Calu3 (cell line): ENCODE measurements around the gene AIRE. TPM values are rescaled to one million over a fixed set of nuclear protein-coding genes. Genes with fewer than 3 reads are reported as not detected.
"Not testable (repeated sequence)": the region's sequence is repeated elsewhere in the genome, so short reads cannot be mapped to it uniquely, and the experiment has no call there.

Experiments
- Bru-seq: library from RNA; stranded (reverse); fragments of 400-500 nt; gene quantifications from one replicate; lab custom pipeline; 2021; lab: Mats Ljungman, UMichigan
- BruChase-seq, 2 experiments: library from RNA; stranded (reverse); fragments of 400-500 nt; gene quantifications; one replicate each; lab custom pipeline; 2021; lab: Mats Ljungman, UMichigan
- BruUV-seq: library from RNA; stranded (reverse); fragments of 400-500 nt; replicated peaks from 2 replicates; lab custom pipeline; 2021; lab: Mats Ljungman, UMichigan
- CTCF ChIA-PET: fragments of 300-600 bp; sonication (Branson Sonifier 250); formaldehyde crosslinking; loops from one replicate; lab custom pipeline; 2022; ENCODE audit warnings: antibody characterized with exemption; lab: Charles Lee
- DNase-seq: peaks from one replicate; pipeline ENCODE4 v3.0.0; 2022
- H3K27ac Mint-ChIP-seq: one replicate; pipeline ENCODE4 v1.8.0; 2022; ENCODE audit warnings: mixed read lengths; ENCODE audit not compliant: unreplicated experiment
- H3K27me3 Mint-ChIP-seq: one replicate; pipeline ENCODE4 v1.8.0; 2022; ENCODE audit warnings: mixed read lengths; ENCODE audit not compliant: unreplicated experiment
- H3K36me3 Mint-ChIP-seq: one replicate; pipeline ENCODE4 v1.8.0; 2022; ENCODE audit warnings: mild to moderate bottlenecking, moderate library complexity, mixed read lengths; ENCODE audit not compliant: insufficient read depth, unreplicated experiment
- H3K4me1 Mint-ChIP-seq: one replicate; pipeline ENCODE4 v1.8.0; 2022; ENCODE audit warnings: mild to moderate bottlenecking, low read depth, mixed read lengths; ENCODE audit not compliant: unreplicated experiment
- H3K4me3 Mint-ChIP-seq: one replicate; pipeline ENCODE4 v1.8.0; 2022; ENCODE audit warnings: mild to moderate bottlenecking, low read depth, moderate library complexity, mixed read lengths; ENCODE audit not compliant: unreplicated experiment
- H3K9me3 Mint-ChIP-seq: one replicate; pipeline ENCODE4 v1.8.0; 2022; ENCODE audit warnings: low read depth, mixed read lengths; ENCODE audit not compliant: unreplicated experiment
- intact Hi-C: fragments of 100-400 bp; cut with micrococcal nuclease; formaldehyde crosslinking; loops from one replicate; pipeline ENCODE4 v1.10.0; 2022; ENCODE audit not compliant: unreplicated experiment
- long read RNA-seq: library from polyadenylated mRNA; stranded (forward); transcript quantifications from one replicate; pipeline ENCODE4 v2.0.0, GENCODE V29; 2022
- total RNA-seq: library from RNA; stranded (reverse); gene quantifications from 2 replicates; pipeline ENCODE4 v1.2.3, GENCODE V29; 2022
- TF ChIP-seq, protein P1 (sequence below): fragments of 200-600 bp; IDR thresholded peaks from one replicate; pipeline ENCODE4 v1.8.0; 2022; ENCODE audit warnings: antibody characterized with exemption; ENCODE audit not compliant: unreplicated experiment

The AIRE gene
- total RNA-seq, result not detected in 2 replicates
- not detected for Bru-seq, nascent RNA
- BruChase-seq, experiment 1, labeled RNA remaining after a 6-hour chase, result not detected
- not detected for BruChase-seq, experiment 2, labeled RNA remaining after a 2-hour chase
- long read RNA-seq, result 0 reads

DNA sequence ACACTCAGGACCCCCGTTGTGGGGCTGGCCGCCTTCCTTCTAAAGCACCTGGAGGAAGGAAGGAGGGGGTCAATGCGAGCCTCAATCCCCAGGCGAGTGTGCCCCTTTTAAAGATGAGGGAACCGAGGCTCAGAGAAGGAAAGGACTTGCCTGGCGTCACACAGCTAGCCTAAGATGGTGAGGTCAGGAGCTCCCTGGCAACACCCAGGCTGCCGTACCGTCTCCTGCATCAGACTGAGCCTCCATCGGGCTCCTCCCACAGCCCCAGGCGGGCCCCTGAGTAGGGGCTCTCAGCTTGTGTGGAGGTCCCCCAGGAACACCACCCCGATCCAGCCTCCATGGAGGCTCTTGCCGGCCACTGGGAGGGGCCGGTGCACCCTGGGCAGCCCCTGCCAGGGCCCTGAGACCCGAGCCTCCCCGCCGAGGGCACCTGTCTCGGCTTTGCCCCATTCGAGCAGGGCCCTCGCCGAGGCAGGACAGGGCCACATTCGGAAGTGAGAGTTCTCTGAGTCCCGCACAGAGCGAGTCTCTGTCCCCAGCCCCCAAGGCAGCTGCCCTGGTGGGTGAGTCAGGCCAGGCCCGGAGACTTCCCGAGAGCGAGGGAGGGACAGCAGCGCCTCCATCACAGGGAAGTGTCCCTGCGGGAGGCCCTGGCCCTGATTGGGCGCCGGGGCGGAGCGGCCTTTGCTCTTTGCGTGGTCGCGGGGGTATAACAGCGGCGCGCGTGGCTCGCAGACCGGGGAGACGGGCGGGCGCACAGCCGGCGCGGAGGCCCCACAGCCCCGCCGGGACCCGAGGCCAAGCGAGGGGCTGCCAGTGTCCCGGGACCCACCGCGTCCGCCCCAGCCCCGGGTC, at the start of gene AIRE:
AIRE (plus strand) TSS at position 739 of the 855 bp plus-strand sequence. CDS start 131 bp downstream, outside the sequence.
- intact Hi-C loops, result no loop called here
- no TSS peak for BruUV-seq
- Mint-ChIP-seq H3K4me1 (no peaks in the 10 kb centered on the region), H3K4me3 (no peak within 1 kb of the TSS), H3K27me3 (peaks cover 58% of the 10 kb centered on the region), H3K27ac (no peak within 1 kb of the TSS), H3K36me3 (peaks cover 8% of the 10 kb centered on the region), H3K9me3 (no peaks in the 10 kb centered on the region)
- TF ChIP-seq, protein P1, sequence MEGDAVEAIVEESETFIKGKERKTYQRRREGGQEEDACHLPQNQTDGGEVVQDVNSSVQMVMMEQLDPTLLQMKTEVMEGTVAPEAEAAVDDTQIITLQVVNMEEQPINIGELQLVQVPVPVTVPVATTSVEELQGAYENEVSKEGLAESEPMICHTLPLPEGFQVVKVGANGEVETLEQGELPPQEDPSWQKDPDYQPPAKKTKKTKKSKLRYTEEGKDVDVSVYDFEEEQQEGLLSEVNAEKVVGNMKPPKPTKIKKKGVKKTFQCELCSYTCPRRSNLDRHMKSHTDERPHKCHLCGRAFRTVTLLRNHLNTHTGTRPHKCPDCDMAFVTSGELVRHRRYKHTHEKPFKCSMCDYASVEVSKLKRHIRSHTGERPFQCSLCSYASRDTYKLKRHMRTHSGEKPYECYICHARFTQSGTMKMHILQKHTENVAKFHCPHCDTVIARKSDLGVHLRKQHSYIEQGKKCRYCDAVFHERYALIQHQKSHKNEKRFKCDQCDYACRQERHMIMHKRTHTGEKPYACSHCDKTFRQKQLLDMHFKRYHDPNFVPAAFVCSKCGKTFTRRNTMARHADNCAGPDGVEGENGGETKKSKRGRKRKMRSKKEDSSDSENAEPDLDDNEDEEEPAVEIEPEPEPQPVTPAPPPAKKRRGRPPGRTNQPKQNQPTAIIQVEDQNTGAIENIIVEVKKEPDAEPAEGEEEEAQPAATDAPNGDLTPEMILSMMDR, result no peak
- CTCF ChIA-PET, result interaction anchor here (0.9 kb wide), 1 partner anchor 17 kb away, joined by 3 read pairs; no protein-coding TSS in a partner anchor
- no peak for DNase-seq

DNA sequence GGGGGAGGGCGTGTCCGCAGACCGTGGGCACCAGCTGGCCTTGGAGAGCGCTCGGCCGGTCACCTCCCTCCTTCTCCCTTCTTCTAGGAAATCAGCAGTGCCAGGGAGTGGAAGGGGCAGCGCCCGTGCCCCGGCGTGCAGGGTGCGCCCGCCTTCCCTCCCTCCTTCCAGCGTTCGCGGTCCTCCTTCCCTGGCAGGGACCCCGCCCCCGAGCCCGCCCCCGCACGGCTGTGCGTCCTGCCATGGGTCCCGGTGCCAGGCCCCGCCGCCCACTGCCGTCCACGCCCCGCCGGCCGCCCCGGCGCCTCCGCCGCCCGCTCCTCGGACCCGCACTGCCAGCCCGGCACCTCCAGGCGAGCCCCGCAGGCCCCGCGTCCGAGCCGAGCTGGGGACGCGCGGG, 45.3 kb upstream of the AIRE start:
- H3K4me3 Mint-ChIP-seq, H3K9me3 Mint-ChIP-seq, BruUV-seq, H3K36me3 Mint-ChIP-seq, intact Hi-C loops, DNase-seq, H3K4me1 Mint-ChIP-seq, CTCF ChIA-PET, H3K27me3 Mint-ChIP-seq, H3K27ac Mint-ChIP-seq: not testable (repeated sequence)

DNA sequence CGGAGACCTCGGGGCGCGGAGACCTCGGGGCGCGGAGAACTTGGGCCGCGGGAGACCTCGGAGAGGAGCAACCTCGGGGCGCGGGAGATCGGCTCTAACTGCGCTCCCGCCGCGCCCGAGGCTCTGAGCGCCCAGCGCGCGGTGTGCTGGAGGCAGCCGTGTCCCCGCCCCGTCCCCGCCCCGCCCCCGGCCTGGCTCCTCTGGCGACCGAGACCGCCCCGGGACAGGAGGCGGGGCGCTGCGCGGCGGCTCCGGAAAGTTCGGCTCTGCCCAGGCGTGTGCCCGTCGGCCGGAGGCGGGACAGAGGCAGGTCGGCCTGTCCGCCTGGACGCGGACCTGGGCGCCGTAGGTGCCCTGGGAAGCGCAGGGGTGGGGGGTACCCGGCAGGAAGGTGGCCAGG, 44.8 kb upstream of the AIRE start, which contains the start of gene ICOSLG:
ICOSLG (minus strand) TSS at position 102 of the 400 bp plus-strand sequence. CDS start 126 bp downstream, outside the sequence.
- H3K4me1 Mint-ChIP-seq, intact Hi-C loops, H3K36me3 Mint-ChIP-seq, DNase-seq, H3K27ac Mint-ChIP-seq, CTCF ChIA-PET, H3K4me3 Mint-ChIP-seq, BruUV-seq, H3K27me3 Mint-ChIP-seq, H3K9me3 Mint-ChIP-seq: not testable (repeated sequence)

DNA sequence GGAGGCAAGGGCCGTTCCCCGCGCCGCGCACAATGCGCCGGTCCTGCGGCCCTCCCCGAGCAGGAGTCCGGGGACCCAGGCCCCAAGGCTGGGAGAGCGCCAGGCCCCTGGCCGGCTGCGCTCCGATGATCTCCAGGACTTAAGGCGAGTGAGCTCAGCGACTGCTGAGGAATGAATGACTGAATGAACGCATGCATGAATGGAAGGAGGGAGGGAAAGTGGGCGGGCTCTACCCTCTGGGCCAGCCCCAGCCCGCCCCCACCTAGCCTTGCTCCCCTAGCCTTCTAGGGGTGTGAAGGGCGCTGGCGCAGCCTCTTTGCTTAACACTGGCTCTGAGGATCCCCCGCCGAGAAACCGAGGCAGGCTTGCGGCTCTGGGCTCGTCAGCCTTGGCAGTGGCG, 44.4 kb upstream of the AIRE start:
- H3K4me1 Mint-ChIP-seq, H3K9me3 Mint-ChIP-seq, H3K36me3 Mint-ChIP-seq, intact Hi-C loops, BruUV-seq, H3K4me3 Mint-ChIP-seq, DNase-seq, CTCF ChIA-PET, H3K27me3 Mint-ChIP-seq, H3K27ac Mint-ChIP-seq: not testable (repeated sequence)

DNA sequence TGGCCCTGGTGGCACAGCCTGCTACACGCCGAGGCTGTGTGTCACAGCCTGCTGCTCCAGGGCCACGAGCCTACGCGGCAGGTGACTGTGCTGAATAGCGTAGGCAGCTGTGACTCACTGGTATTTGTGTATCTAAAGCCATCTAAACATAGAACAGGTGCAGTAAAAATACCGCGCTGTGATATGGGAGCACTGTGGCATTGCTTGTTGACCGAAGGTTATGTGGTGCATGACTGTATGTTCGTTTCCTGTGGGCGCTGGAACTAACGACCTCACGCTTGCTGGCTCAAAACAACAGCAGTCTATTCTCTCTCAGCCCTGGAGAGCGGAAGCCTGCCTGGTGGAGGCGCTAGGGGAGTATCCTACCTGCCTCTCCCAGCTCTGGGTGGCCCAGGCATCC, 41.7 kb upstream of the AIRE start:
- H3K4me1 Mint-ChIP-seq, BruUV-seq, H3K27ac Mint-ChIP-seq, H3K4me3 Mint-ChIP-seq, intact Hi-C loops, H3K27me3 Mint-ChIP-seq, H3K9me3 Mint-ChIP-seq, H3K36me3 Mint-ChIP-seq, CTCF ChIA-PET, DNase-seq: not testable (repeated sequence)

DNA sequence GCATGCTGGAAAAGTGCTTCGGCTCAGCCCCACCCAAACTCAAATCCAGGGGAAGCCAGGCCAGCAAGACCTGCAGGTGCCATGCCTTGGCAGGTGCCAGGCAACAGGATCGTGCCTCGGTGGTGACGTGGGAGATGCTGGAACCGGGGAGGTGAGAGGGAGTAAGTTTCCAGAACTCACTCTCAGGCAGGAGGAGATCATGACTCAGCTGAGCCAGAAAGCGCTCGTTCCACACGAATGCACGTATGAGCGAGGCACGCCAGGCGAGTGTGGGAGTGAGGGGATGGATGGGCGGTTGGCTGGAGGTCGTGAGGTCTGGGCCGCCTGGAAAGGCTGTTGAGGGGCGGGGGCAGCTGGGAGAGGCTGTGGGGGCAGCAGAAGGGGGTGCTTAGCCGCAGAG, 37.8 kb upstream of the AIRE start:
- CTCF ChIA-PET, H3K9me3 Mint-ChIP-seq, H3K27me3 Mint-ChIP-seq, BruUV-seq, H3K4me1 Mint-ChIP-seq, H3K36me3 Mint-ChIP-seq, H3K4me3 Mint-ChIP-seq, DNase-seq, intact Hi-C loops, H3K27ac Mint-ChIP-seq: not testable (repeated sequence)

DNA sequence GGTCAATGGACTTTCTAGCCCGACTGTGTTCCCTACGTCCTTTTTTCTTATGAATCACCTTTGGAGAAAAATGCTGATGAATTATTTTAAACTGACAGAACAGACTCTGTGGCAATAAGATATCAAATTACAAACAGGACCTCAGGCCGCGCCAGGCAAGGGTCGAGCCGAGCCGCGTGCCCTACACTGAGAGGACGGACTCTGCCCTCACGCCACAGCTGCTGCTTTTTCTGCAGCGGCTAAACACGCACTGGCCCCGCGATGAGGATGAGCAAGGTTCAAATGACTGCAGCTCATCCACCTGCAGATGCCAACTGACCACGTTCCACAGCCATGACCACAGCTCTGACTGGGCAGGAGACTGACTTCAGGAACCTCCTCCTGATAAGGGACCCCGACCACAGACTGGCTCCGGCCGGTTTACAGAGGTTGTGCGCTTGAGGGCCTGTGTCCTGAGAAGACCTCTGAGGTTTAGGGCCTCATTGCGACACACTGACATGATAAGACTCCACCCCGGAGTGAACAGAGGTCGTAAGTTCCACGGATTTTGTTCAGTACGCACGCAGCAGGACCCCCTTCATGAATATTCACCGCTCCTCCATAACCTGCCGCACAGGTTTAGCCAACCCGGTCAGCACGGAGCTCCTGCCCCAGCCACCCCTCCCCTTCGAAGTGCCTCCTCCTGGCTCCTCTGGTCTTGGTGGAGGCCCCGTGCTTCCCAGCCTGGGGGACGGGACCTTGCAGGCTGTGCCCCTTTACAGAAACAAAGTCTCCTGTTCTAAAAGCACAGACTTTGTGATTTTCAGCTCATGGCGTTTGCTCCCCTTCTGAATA, 36.3 kb upstream of the AIRE start:
- H3K4me3 Mint-ChIP-seq, CTCF ChIA-PET, H3K27me3 Mint-ChIP-seq, H3K9me3 Mint-ChIP-seq, BruUV-seq, H3K27ac Mint-ChIP-seq, H3K36me3 Mint-ChIP-seq, intact Hi-C loops, DNase-seq, H3K4me1 Mint-ChIP-seq: not testable (repeated sequence)
